GM19023 (cell line): Measurements from ENCODE around the gene SLC5A6.

Source experiments
- ATAC-seq: cut with Tn5 transposase; IDR thresholded peaks from one replicate; pipeline ENCODE4 v1.9.1; 2021; ENCODE audit warnings: mild to moderate bottlenecking, moderate library complexity; ENCODE audit not compliant: unreplicated experiment

The SLC5A6 gene

GRCh38 chr2:27237341-27237945 is 25.4 kb upstream of the SLC5A6 start:
- ATAC-seq: no peak

GRCh38 chr2:27236626-27237025 is 24.6 kb upstream of the SLC5A6 start:
- no peak for ATAC-seq

- no peak for ATAC-seq
Observed at GRCh38 chr2:27236136-27236535, 24.1 kb upstream of the SLC5A6 start.

DNA sequence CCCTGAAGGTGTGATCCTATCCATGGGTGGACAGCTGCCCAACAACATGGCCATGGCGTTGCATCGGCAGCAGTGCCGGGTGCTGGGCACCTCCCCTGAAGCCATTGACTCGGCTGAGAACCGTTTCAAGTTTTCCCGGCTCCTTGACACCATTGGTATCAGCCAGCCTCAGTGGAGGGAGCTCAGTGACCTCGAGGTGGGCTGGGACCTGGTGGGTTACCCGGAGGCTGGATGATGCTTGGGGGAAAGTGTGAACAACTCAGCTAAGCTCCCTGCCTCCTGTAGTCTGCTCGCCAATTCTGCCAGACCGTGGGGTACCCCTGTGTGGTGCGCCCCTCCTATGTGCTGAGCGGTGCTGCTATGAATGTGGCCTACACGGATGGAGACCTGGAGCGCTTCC is 21.3 kb upstream of the SLC5A6 start:
- no peak for ATAC-seq

GRCh38 chr2:27231921-27232320 is 19.9 kb upstream of the SLC5A6 start:
- ATAC-seq: no peak

DNA sequence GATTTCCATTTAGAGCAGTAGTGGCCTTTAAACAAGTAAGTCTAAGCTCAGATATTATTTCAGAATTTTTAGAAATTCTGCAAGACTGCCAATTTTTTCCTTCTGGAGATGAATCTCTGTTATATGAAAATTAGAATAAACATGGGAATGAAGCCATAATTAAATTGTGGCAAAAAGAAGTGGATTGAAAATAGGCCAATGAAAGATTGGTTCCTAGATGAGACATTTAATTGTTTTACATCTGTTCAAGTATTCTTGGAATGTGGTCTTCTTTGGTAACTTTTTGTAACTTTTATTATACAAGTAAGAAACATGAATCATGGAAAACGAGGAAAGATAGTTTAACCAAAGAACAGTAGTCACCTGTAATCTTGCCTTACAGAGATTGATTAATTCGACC is 15.4 kb upstream of the SLC5A6 start:
- ATAC-seq: no peak

DNA sequence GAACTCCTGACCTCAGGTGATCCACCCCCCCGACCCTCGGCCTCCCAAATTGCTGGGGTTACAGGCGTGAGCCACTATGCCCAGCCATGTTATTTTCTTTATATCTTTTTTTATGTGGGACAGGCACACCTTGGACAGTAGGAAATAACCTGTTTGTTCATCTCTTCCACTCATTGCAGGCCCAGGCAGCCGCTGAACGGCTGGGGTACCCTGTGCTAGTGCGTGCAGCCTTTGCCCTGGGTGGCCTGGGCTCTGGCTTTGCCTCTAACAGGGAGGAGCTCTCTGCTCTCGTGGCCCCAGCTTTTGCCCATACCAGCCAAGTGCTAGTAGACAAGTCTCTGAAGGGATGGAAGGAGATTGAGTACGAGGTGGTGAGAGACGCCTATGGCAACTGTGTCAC is 13.5 kb upstream of the SLC5A6 start:
- no peak for ATAC-seq

GRCh38 chr2:27223416-27223815 is 11.3 kb upstream of the SLC5A6 start:
- no peak for ATAC-seq

DNA sequence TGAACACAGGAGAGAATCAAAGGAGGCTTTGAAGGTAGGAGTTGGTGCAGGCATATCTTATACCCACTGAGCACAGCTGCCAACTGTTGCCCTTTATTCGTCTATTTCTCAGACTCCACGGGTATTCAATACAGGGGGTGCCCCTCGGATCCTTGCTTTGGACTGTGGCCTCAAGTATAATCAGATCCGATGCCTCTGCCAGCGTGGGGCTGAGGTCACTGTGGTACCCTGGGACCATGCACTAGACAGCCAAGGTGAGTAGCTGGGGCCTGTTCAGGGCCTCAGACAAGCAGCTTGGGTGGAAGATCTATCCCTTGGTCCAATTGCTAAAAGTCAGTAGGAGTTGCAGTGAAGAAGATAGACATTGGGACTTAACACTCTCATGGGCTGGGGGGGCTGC is 10.3 kb upstream of the SLC5A6 start:
- ATAC-seq: no peak

DNA sequence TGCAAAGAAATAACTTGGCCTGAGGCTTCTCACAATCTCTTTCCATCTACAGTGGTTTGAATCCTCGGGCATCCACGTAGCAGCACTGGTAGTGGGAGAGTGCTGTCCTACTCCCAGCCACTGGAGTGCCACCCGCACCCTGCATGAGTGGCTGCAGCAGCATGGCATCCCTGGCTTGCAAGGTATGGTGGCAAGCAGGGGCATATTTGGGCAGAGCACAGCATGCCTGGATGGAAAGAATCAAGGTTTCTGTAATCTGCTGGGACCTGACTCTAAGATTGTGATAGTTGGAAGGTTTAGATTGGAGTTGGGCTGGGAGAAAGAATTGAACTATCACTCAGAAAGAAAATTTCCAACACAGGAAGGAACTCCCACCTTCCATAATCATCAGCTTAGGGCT is 9.1 kb upstream of the SLC5A6 start:
- no peak for ATAC-seq

DNA sequence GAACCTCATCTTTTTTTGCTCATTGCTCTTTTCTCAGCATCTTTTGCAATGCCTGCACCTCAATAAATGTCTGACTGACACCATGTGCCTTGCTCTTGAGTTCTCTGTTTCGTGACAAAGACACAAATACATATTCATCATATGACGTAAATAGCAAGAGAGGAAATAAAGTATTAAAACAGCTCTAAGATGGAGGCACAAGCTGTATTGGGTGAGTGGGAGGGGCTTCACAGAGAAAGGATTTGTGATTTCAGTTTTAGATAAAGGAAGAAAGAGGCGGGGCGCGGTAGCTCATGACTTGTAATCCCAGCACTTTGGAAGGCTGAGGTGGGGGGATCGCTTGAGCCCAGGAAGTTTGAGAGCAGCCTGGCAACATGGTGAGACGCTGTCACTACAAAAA is 8.0 kb upstream of the SLC5A6 start:
- no peak for ATAC-seq

DNA sequence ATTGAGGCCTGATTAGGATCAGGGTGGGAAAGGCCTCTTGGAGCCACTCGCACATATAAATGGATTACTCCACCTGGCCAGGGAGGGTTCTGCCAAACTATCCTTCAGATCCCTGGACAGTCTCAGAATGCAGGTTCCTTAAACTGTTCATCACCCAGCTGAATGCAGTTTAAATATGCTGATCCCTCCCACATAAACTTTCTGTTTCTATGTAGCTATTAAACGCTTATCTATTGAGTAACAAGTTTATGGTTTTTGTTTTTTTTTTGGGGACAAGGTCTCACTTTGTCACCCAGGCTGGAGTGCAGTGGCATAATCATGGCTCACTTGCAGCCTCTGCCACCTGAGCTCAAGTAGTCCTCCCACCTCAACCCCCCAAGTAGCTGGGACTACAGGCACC is 7.0 kb upstream of the SLC5A6 start:
- ATAC-seq: no peak

- ATAC-seq: no peak
Observed at GRCh38 chr2:27218614-27219013, 6.5 kb upstream of the SLC5A6 start.

- ATAC-seq: peak; percentile 78
Observed at GRCh38 chr2:27217173-27218121, 5.4 kb upstream of the SLC5A6 start, which contains the start of gene CAD. CAD (plus strand) TSS chr2:27217369; CDS start chr2:27217552, 183 bp downstream.

- ATAC-seq: no peak
Observed at GRCh38 chr2:27216416-27217137, 4.5 kb upstream of the SLC5A6 start.

DNA sequence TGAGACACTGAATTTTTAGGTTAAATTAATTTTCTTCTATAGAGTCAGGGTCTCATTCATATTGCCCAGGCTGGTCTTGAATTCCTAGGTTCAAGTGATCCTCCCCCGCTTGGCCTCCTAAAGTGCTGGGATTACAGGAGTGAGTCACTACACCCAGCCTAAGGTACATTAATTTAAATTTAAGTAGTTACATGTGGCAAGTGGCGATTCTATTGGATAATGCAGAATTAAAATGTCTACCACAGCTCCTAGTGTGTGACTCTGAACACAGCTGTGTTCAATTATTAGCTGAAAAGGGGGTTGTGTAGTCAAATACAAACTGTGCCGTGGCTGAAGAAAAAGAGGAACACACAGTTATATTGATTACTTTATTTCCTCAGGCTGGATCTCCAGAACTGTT is 2.9 kb upstream of the SLC5A6 start:
- ATAC-seq: no peak

DNA sequence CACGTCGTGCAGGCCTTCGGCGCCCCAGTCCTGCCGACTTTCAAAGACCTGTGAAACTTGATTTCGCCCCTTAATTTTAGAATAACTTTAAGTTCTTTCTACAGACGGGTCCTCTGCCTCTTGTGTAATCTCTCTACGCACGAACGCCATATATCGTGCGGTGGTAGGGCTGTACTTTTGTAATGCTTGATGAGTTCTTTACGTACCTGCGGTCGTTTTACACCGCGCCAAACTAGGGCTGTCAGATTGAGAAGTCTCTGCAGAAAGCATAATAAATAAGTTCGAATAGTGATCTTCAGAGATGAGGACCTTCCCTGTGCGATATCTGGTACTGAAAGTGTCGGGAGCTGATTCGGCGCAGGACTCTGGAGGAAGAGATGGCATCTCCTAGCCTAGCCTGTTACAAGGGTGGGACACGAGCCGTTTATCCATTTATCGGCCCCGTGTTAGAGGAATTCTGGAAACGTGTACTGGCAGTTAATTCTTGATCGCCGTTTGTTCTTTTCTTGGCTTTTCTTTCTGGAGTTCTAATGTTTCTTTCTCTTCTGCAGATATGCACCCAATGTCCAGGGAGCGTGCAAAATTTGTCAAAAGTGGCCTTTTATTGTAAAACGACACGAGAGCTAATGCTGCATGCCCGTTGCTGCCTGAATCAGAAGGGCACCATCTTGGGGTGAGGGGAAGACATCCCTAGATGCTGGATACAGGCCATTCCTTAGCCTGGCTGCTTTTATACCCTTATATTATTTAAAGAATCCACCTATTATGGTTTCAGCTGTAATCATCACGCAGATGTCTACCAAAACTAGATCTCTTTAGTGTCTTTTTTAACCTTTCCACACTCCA is 781 bp upstream of the SLC5A6 start:
- ATAC-seq: peak; percentile 5

DNA sequence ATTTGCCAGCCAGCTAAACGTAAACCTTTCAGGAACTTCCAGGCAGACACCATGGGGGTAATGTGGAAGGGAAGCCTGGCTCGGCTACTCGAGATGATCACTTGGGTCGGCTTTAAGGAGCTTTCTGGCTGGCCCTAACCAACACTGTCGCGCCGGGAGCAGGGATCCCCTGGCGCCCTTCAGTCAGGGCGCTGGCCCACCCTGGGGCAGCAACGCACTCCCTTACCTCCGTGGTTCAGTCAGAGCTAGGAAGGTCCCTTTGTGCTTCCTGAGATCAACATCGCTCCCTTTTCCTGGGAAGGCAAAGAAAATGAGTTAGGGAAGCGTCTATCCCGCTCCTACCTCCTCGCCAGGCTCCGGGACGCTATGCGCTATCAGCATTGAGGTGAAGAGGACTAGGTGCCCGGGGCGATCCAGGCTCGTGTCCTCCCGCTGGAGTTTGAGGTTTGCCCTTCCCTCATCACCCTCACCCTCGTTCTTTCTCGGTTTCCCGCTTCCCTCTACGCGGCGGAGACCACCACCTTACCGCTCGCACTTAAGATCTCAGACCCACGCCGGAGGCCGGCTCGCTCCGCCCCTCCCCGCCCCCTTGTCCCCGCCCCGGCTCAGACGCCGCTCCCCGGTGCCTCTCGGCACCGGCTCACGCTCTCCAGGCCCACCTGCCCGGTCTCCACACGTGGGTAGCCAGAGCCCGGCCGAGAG is 676 bp downstream of the SLC5A6 start:
- peak; percentile 5 for ATAC-seq

DNA sequence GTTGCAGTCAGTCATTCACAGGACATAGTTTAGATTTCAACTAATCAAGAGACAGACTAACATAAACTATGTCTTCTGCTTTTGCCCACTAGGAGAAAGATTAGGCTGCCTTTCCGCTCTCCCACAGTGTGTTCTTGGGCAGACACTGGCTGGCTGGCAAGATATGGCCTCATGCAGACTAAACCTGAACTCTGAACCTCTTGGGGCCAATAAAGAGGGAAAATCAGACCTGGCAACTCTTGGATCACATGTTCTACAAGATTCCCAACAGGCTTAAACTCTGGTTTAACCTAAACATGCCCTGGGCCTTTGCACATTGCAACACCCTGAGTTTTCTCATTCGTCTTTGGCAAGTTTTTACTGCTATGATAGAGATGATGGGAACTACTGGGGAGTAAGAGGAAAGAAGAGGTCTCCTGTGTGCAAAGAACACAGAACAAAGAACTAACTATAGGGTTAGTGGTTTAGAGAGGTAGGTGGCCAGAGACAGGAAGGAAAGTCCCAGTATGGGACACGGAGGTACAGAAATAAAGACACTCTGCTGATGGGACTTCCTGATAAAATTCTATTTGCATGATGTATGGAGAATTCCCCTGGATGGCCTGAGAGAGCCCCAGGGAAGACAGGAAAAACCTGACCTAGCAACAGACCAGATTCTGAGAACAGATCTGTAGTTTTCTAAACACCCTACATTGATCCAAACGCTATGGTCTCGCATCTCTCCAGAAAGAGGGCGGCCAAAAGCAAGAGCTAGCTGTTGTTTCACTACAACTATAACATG is 2.3 kb downstream of the SLC5A6 start:
- no peak for ATAC-seq
